BJ (cell line): Measurements from ENCODE around the gene MAP6. TPM values are rescaled to one million over a fixed set of nuclear protein-coding genes. Genes with fewer than 3 reads are reported as not detected.

Experiments
- CTCF ChIA-PET: fragments of 350-600 bp; formaldehyde crosslinking; extraction: SDS; loops from one replicate; lab custom pipeline; 2021; ENCODE audit warnings: antibody characterized with exemption, inconsistent platforms; lab: Yijun Ruan, JAX
- POLR2A ChIA-PET: fragments of 300-600 bp; sonication (Branson Sonifier 250); formaldehyde crosslinking; extraction: SDS; loops from one replicate; lab custom pipeline; 2021; ENCODE audit warnings: antibody characterized with exemption; lab: Charles Lee
- DNase-seq: peaks from one replicate; pipeline ENCODE4 v3.0.0-alpha.2; 2011; ENCODE audit warnings: low read depth
- H3K27me3 ChIP-seq: 2 replicates; pipeline ENCODE4 v1.6.0; 2011; ENCODE audit warnings: low read length; ENCODE audit not compliant: control insufficient read depth, insufficient read depth
- H3K36me3 ChIP-seq: 2 replicates; pipeline ENCODE4 v1.5.1; 2011; ENCODE audit warnings: low read length; ENCODE audit not compliant: control insufficient read depth, insufficient read depth
- H3K4me3 ChIP-seq: 2 replicates; pipeline ENCODE4 v1.5.1; 2011; ENCODE audit warnings: low read depth, mild to moderate bottlenecking, control low read depth, low read length
- polyA plus RNA-seq: library from polyadenylated mRNA; depleted of rRNA; stranded (reverse); fragments of >200 nt; gene quantifications from 2 replicates; pipeline ENCODE4 v1.2.3, GENCODE V29; 2011
- TF ChIP-seq, protein P1 (sequence below): IDR thresholded peaks from 2 replicates; pipeline ENCODE4 v1.5.1; 2011; ENCODE audit warnings: low read depth, mild to moderate bottlenecking, control low read depth, inconsistent platforms, low read length, moderate library complexity; ENCODE audit not compliant: insufficient read depth

MAP6 gene
- polyA plus RNA-seq, 1 experiment: 12.3 TPM

DNA sequence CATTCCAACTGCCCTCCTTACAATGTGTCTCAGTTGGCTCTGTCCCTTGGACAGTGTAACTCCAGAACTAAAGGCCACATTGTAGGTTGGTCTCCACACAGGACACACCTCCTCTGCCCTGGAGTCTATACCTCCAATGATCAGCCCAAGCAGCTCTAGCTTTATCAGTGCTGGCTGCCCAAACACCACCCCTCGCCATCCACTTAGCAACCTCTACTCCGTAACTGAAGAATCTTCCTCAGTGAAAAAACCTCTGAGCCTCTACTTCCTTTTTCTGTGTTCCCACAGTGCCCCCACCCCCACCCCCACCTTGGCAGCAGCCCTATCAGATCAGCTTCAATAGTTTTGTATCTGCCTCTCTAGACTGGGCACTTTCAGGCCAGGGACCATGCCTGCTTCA, 73.4 kb downstream of the MAP6 start:
- peaks cover 5% of the 10 kb centered on the region for H3K27me3 ChIP-seq
- no peak overlapping the region for H3K4me3 ChIP-seq
- CTCF ChIA-PET: interaction anchor here (1.4 kb wide), 1 partner anchor 12 kb away, joined by 3 read pairs; no protein-coding TSS in a partner anchor
- POLR2A ChIA-PET: interaction anchor here (0.7 kb wide), 1 partner anchor 65 kb away, joined by 3 read pairs; no protein-coding TSS in a partner anchor
- TF ChIP-seq, protein P1, sequence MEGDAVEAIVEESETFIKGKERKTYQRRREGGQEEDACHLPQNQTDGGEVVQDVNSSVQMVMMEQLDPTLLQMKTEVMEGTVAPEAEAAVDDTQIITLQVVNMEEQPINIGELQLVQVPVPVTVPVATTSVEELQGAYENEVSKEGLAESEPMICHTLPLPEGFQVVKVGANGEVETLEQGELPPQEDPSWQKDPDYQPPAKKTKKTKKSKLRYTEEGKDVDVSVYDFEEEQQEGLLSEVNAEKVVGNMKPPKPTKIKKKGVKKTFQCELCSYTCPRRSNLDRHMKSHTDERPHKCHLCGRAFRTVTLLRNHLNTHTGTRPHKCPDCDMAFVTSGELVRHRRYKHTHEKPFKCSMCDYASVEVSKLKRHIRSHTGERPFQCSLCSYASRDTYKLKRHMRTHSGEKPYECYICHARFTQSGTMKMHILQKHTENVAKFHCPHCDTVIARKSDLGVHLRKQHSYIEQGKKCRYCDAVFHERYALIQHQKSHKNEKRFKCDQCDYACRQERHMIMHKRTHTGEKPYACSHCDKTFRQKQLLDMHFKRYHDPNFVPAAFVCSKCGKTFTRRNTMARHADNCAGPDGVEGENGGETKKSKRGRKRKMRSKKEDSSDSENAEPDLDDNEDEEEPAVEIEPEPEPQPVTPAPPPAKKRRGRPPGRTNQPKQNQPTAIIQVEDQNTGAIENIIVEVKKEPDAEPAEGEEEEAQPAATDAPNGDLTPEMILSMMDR: no peak
- H3K36me3 ChIP-seq: no peaks in the 10 kb centered on the region
- no peak for DNase-seq

DNA sequence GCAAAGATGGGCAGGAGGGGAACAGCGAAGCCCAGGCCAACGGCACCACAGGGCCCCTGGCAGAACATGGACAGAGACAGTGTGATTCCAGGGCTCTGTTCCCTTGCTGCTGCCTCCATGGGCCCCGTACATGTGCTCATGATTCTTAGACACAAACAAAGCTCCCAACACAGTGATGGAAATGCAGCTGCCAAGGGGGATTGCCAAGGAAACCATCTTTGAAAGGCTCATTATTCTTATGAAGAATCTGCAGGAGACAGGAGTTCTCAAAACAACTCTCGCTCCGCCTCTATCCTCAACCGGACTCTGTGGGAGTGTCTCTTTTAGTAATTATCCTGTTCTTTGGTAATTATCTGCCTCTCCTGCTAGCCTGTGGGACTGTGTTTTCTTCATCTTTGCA, 74.6 kb downstream of the MAP6 start:
- POLR2A ChIA-PET: no interaction called here
- Histone ChIP-seq H3K27me3 (peaks cover 5% of the 10 kb centered on the region), H3K36me3 (no peaks in the 10 kb centered on the region), H3K4me3 (no peak overlapping the region)
- TF ChIP-seq, protein P1: no peak
- CTCF ChIA-PET: interaction anchor here (1.9 kb wide), 1 partner anchor 17 kb away, joined by 4 read pairs; no protein-coding TSS in a partner anchor
- no peak for DNase-seq

DNA sequence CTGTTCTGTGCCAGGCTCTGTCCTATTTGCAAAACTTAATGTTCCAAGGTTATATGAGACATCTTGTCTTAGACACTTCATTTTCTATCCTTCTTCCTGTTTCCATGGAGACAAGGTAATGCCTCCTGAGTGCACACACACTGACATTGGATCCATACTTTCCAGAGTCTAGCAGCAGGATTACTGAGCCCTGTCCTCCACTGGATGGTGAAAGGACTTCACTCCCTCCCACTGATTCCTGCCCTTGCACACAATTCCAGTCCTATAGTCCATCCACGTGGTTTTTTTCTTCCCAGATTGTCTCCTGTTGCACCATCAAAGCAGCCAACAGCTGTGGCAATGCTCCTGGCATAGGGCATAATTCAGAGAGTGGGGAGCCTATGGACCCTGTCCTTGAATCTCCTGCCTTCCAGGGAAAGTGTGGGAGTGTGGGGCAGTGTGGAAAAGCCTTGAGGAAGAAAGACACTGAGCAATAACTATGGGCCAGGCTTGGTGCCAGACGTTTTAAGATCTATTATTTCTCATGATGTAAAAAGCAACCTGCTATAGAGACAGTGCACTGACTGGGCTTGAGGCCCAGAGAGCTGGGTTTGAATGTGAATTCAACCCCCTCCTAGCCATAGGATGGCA, 75.4 kb downstream of the MAP6 start:
- H3K4me3 ChIP-seq: no peak overlapping the region
- H3K27me3 ChIP-seq: peaks cover 5% of the 10 kb centered on the region
- TF ChIP-seq, protein P1: no peak
- no peak for DNase-seq
- no peaks in the 10 kb centered on the region for H3K36me3 ChIP-seq
- ChIA-PET CTCF (interaction anchor here (1.3 to 1.9 kb wide), 2 partner anchors 16 to 46 kb away, joined by 3 to 4 read pairs; no protein-coding TSS in a partner anchor), POLR2A (no interaction called here)

DNA sequence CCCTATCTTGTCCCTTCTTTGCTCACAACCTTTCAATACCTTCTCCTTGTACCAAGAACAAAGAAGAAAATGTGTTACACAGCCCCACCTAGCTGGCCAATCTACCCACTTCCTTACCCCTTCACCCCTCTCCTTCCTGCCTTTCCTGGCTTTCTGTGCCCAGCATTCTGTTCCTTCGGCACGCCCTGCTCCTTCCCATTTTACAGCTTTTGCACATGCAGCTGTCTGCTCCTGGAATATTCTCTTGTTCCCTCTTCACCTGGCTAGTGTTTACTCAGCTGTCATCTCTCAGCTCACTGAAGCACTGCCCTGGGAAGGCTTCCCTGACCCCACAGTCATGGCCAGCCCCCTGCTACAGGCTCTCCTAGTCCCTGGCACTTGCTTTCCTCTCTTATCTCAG, 76.1 kb downstream of the MAP6 start:
- POLR2A ChIA-PET: no interaction called here
- TF ChIP-seq, protein P1: no peak
- H3K4me3 ChIP-seq: no peak overlapping the region
- no peak for DNase-seq
- H3K36me3 ChIP-seq: no peaks in the 10 kb centered on the region
- CTCF ChIA-PET: interaction anchor here (1.2 to 1.3 kb wide), 2 partner anchors 15 to 46 kb away, joined by 3 to 4 read pairs; no protein-coding TSS in a partner anchor
- peaks cover 5% of the 10 kb centered on the region for H3K27me3 ChIP-seq

DNA sequence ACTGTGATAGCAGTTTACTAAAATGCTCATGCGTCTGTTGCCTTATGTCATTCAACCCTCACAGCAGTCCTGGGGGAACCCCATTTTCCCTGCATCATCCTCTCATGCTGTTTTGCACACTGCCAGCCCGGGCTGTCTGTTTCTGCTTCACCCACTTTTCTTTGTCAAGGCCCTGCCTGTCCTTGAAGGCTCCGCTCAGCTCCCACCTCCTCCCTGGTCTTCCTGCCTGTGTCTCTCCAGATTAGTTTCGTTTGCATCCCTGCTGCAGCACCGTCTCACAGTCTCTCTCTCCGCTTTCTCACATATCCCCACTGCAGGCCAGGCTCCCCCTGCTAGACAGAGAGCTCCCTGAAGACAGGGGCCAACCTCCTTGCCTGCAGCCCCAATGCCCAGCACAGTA, 76.9 kb downstream of the MAP6 start:
- H3K27me3 ChIP-seq: peaks cover 5% of the 10 kb centered on the region
- H3K4me3 ChIP-seq: no peak overlapping the region
- ChIA-PET POLR2A (no interaction called here), CTCF (interaction anchor here (1.2 kb wide), 2 partner anchors 11 to 14 kb away, joined by 3 to 4 read pairs; no protein-coding TSS in a partner anchor)
- no peaks in the 10 kb centered on the region for H3K36me3 ChIP-seq
- no peak for DNase-seq
- TF ChIP-seq, protein P1: no peak
